Measurements from ENCODE around the gene ATP10A. TPM values are rescaled to one million over a fixed set of nuclear protein-coding genes. Genes with fewer than 3 reads are reported as not detected.
"Not testable (repeated sequence)": the region's sequence is repeated elsewhere in the genome, so short reads cannot be mapped to it uniquely, and the experiment has no call there.

The ATP10A gene
- total and polyA plus RNA-seq, 8 donors = 1.5 to 15.2 (median 3.2) TPM

GRCh38 chr15:25859838-25860645 lies 3.1 kb downstream of the ATP10A start:
- intact Hi-C loops (cut with DNase I; ENCODE audit: low total_unique reads) = no loop called here
- H3K4me1 ChIP-seq = peaks cover 10 to 53% (median 35%) of the 10 kb centered on the region in 4 donors
- H3K27me3 ChIP-seq = peaks cover 0 to 10% (median 9%) of the 10 kb centered on the region in 3 donors
- peak overlapping the region; percentile 48 to 91 (median 74) for H3K27ac ChIP-seq
- TF ChIP-seq POLR2AphosphoS5 (IDR thresholded peaks at IDR 0.05) (peak in 2 of 3 donors; percentile 77 to 83), CTCF (IDR thresholded peaks at IDR 0.05) (no peak), EP300 (IDR thresholded peaks at IDR 0.05) (peak; percentile 59), POLR2A (IDR thresholded peaks at IDR 0.05) (no peak)
- H3K9me3 ChIP-seq = no peaks in the 10 kb centered on the region
- WGBS, 5 donors = 53 to 69% (median 58%) methylated on average over 15 of the region's 15 CpGs
- no peaks in the 10 kb centered on the region for H3K36me3 ChIP-seq
- DNase-seq = peak; percentile 42 to 56
- peak overlapping the region; percentile 11 to 65 (median 62) for H3K4me3 ChIP-seq

GRCh38 chr15:25858952-25859760 lies 4.0 kb downstream of the ATP10A start:
- intact Hi-C loops (cut with DNase I; ENCODE audit: low total_unique reads) = no loop called here
- peak overlapping the region in 4 of 5 donors; percentile 73 to 91 (median 78) for H3K27ac ChIP-seq
- TF ChIP-seq CTCF (IDR thresholded peaks at IDR 0.05) (no peak), POLR2AphosphoS5 (IDR thresholded peaks at IDR 0.05) (no peak), EP300 (IDR thresholded peaks at IDR 0.05) (no peak), POLR2A (IDR thresholded peaks at IDR 0.05) (no peak)
- H3K9me3 ChIP-seq = no peaks in the 10 kb centered on the region
- no peak for DNase-seq
- peaks cover 0 to 10% (median 9%) of the 10 kb centered on the region in 3 donors for H3K27me3 ChIP-seq
- WGBS, 5 donors = 54 to 76% (median 67%) methylated on average over 9 to 13 of the region's 13 CpGs
- no peaks in the 10 kb centered on the region for H3K36me3 ChIP-seq
- peak overlapping the region in 2 of 4 donors; percentile 11 to 62 for H3K4me3 ChIP-seq
- H3K4me1 ChIP-seq = peaks cover 10 to 52% (median 35%) of the 10 kb centered on the region in 4 donors

- intact Hi-C loops (cut with DNase I; ENCODE audit: low total_unique reads); H3K27me3 ChIP-seq; H3K27ac ChIP-seq; H3K4me3 ChIP-seq; H3K36me3 ChIP-seq; H3K9me3 ChIP-seq; DNase-seq: not testable (repeated sequence)
- H3K4me1 ChIP-seq = peaks cover 11 to 50% (median 26%) of the 10 kb centered on the region in 4 donors
- WGBS, 5 donors = 73 to 81% (median 76%) methylated on average over 5 of the region's 5 CpGs
Measured at GRCh38 chr15:25856059-25856458, 7.1 kb downstream of the ATP10A start.

- H3K4me3 ChIP-seq = no peak overlapping the region
- H3K9me3 ChIP-seq = no peaks in the 10 kb centered on the region
- peaks cover 13 to 44% (median 27%) of the 10 kb centered on the region in 4 donors for H3K4me1 ChIP-seq
- no peaks in the 10 kb centered on the region for H3K36me3 ChIP-seq
- no peak for TF ChIP-seq POLR2AphosphoS5 (IDR thresholded peaks at IDR 0.05)
- no peak for TF ChIP-seq EP300 (IDR thresholded peaks at IDR 0.05)
- TF ChIP-seq POLR2A (IDR thresholded peaks at IDR 0.05) = no peak
- TF ChIP-seq CTCF (IDR thresholded peaks at IDR 0.05) = no peak
- peak overlapping the region in 3 of 5 donors; percentile 24 to 88 (median 86) for H3K27ac ChIP-seq
- no peak for DNase-seq
- WGBS, 5 donors = 35 to 58% (median 46%) methylated on average over 4 of the region's 4 CpGs
- intact Hi-C loops (cut with DNase I; ENCODE audit: low total_unique reads) = no loop called here
- H3K27me3 ChIP-seq = no peaks in the 10 kb centered on the region
Measured at GRCh38 chr15:25852661-25853524, 10.2 kb downstream of the ATP10A start.

Data from stomach (tissue), 9 donors.